Stimulated activated CD4-positive, alpha-beta T cell treated with anti-CD3 and anti-CD28 coated beads, TNF-alpha, amount 100 ng/mL, for 1 hour (primary cell): ENCODE measurements around the gene UHRF2.
"Not testable (repeated sequence)": the region's sequence is repeated elsewhere in the genome, so short reads cannot be mapped to it uniquely, and the experiment has no call there.

Experiments used
- DNase-seq, 3 donors: peaks; one replicate each; pipeline ENCODE4 v3.0.0-alpha.2; 2020; ENCODE audit warnings: low read depth in 3 of 3, low spot score in 1 of 3

Gene UHRF2

GRCh38 chr9:6426117-6426516 lies 13.1 kb downstream of the UHRF2 start:
- no peak for DNase-seq

GRCh38 chr9:6428940-6429889 lies 16.2 kb downstream of the UHRF2 start:
- no peak for DNase-seq

DNA sequence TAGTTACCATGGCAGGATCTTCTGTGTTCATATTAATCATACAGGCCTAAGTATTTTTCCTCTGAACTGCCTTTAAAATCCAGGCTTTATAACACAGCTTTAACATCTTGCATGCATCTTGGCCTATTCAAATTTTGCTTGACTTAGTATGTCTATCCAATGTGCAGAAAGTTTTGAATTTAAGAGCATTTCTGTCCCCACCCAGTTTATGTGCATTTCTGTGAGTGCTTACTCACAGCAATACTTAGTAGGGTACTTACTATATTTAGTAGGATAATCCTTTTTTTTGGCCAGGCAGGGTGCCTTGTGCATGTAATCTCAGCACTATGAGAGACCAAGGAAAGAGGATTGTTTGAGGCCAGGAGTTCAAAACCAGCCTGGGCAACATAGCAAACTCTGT lies 18.0 kb downstream of the UHRF2 start:
- DNase-seq = no peak

DNA sequence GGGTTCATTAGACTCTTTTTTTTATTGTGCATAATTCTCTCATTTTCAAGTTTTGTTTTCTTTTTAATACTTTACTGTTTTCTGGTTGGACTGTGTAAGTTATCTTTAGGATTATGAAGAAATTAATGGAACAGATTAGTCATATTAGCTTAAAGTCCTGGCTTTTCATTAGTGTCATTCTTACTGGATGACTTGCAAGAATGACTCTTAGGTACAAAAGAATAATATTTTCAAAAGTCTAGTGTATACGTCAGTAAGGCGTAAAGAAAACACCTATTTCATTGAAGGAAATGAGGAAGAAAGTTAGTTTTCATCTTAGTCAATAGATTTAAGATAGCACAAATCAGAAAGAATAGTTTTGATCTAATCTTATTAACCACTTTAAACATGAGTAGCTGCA lies 20.4 kb downstream of the UHRF2 start:
- DNase-seq = no peak

DNA sequence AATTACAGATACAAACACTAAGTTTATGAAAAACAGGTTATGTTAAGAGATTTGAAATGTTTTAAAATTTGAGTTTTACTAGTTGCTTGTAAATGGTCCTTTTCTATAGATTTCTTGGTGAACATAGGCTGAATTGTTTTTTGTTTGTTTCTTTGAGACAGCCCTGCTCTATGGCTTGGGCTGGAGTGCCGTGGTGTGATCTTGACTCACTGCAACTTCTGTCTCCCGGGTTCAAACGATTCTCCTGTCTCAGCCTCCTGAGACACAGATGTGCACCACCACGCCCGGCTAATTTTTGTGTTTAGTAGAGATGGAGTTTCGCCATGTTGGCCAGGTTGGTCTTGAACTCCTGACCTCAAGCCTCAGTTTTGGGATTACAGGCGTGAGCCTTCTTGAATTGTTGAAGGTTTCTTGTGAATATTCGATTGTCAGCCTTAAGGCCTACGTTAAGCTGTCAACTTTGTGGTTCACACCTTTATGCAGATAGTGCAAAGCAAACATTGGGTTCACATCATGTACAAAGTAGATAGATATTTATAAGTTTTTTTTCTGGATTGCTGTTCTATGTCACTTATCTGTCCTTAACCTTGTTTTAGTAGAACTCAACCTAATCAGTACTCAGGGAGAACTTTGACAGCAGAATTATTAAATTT lies 26.2 kb downstream of the UHRF2 start:
- no peak for DNase-seq

DNA sequence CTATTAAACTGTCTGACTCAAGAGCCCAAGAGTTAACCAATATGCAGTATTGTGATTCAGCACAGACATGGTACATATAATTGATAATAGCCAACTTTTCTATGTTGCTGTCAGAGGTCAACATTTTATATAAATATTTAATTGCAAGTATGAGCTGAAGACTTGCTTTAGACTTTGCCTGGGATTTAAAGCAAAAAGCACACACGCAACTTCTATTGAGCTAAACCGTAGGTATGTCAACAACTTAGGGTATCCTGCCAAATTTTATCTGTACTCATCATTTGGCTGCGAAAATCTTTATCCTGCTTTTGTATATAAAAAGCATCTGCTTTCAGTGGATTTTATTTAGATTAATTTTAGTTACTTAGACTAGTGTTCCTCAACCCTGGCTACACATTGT lies 27.4 kb downstream of the UHRF2 start:
- no peak for DNase-seq

GRCh38 chr9:6441269-6441668 lies 28.3 kb downstream of the UHRF2 start:
- no peak for DNase-seq

GRCh38 chr9:6443661-6444060 lies 30.7 kb downstream of the UHRF2 start:
- DNase-seq = no peak

- DNase-seq = no peak
Observed at GRCh38 chr9:6444128-6444527, 31.1 kb downstream of the UHRF2 start.

DNA sequence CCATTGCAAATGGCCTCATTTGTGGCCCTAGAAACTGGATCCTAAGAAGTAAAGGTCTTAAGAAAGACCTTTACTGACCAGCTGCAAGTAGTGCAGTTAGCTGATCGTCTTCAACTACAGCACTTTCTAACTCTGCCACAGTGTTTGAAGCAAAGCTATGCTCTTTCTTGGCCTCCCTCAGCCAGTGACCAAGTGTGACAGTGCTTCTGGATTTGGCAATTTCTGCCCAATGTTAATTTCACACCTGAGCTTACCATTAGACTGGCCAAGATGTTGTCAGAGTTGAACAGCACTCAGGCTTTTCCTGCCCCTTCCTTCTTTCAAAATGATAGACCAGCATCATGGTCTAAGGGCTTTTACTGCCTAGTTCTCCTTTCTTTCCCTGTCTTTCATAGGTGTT lies 36.1 kb downstream of the UHRF2 start:
- no peak for DNase-seq

- no peak for DNase-seq
Observed at GRCh38 chr9:6449645-6450044, 36.6 kb downstream of the UHRF2 start.

DNA sequence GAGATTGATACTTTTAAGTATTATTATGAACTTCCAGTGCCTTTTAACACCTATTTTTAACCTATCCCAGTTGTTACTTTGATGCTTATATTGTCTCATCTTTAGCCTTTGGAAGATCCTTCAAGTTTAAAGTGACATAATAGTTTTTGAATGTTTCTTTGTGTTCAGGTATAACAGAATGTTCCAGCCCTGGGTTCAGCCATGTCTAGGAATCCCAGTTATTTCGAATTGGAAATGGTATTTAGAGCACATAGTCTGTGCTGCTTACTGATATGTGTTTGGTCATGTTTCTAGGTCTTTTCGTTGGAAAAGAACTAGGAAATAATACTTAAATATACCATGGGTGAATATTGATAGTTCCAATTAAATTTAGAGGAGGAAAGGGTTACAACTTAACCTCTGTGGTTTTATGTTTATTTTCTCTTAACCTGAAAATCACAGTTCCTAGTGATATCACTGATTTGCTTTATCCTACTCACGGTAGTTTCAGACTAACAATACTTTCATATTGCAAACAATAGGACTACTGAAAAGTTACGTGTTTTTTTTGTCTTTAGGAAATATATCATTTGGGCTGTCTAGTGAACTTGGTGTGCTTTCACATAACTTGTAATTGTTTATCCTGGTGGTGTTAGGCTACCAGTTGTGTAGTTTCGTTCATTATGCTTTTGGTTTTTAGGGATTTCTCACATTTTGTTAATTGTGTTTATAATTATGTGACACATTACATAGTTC lies 37.8 kb downstream of the UHRF2 start:
- DNase-seq = no peak

GRCh38 chr9:6455292-6455691 lies 42.3 kb downstream of the UHRF2 start:
- not testable (repeated sequence) for DNase-seq

- DNase-seq = not testable (repeated sequence)
Observed at GRCh38 chr9:6458704-6459103, 45.7 kb downstream of the UHRF2 start.

DNA sequence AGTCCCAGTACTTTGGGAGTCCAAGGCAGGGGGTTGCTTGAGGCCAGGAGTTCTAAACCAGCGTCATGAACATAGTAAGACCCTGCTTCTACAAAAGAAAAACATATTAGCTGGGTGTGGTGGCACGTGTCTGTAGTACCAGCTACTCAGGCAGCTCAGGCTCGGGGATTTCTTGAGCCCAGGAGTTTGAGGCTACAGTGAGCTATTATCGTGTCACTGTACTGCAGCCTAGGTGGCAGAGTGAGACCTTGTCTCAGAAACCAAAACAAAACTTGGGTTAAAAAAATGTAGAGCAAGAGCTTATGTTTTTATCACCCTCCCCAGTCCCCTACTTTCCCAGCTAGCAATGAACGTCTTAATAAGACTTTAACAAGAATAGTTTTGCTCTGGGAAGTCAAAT lies 46.7 kb downstream of the UHRF2 start:
- DNase-seq = no peak

DNA sequence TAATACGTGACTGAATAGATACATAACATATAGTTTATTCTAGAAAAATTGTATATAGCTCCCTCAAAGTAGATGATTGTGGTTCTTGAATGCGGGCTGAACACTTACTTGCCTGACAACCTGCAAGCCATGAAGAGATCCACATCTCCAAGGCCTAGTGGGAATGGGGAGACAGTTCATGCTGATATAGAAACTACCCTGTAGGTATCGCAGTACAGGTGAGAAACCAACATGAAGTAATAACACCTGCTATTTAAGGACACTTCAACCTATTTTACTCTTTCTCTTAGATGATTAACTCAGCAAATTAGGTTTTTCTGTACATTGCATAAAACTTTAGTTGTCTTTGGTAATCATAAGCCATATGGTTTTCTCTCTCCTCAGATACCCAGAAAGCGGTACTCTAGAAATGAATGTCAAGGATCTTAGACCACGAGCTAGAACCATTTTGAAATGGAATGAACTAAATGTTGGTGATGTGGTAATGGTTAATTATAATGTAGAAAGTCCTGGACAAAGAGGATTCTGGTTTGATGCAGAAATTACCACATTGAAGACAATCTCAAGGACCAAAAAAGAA lies 47.3 kb downstream of the UHRF2 start:
- no peak for DNase-seq

DNA sequence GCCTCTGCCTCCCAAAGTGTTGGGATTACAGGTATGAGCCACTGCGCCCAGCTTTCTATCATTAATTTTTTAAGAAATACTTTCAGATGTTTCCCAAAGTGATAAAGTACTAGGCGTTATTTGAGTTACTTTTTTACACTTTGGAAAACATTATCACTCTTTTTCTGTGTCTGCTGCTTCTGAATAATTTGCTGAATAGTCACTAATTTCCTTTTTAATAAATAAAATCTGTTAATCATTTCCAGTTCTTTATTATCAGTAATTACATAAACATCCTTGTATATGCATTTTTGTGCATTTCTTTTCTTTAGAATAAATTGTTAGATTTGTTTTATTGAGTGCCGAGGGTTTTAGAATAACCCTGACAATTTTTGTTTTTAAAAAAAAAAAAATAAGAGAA lies 48.6 kb downstream of the UHRF2 start:
- DNase-seq = no peak

DNA sequence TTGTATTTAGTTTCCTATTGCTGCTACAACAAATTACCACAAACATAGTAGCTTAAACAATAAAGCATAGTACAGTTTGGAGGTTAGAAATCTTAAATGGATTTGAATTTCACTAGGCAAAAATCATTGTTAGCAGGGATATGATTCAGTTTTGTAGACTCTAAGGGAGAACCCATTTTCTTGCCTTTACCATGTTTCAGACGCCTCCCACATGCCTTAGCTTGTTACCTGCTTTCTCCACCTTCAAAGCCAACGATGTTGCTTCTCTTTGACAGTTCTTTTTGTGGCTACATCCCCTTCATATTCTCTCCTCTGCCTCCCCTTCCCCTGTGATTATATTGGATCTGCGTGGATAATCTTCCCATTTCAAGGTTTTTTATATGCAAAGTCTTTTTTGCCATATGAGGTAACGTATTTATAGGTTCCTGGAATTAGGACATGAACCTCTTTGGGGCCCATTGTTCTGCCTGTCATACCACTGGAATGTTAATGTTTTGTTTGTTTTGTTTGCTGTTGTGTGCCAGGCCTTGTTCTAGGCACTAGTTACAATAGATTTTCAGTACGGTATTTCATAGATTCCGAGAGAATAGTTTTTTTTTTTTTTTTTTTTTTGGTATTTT lies 54.1 kb downstream of the UHRF2 start:
- DNase-seq = no peak

DNA sequence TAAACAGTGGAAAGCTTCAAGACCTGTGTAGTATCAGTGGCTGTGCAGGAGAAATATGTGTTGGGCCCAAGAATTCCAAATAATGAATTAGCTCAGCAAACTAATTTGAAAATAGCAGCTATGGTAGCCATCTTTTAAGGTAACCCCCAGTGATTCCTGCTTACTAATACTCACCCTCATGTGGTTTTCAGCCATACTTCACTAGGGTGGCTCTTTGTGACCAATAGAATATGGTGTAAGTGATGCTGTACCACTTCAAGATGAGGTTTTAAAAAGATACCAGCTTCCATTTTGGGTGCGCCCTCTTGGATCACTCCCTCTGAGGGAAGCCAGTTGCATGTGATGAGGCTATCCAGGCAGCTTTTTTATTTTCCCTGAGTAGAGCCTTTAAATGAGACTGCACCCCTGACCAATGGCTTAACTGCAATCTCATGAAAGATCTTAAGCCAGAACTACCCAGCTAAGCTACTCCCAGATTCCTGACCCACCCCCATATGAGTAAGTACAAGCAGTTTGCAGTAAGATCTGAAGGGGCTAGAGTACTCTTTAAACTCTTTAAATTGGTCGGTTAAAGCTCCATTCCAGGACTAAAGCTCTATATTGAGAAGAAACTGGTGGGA lies 58.3 kb downstream of the UHRF2 start:
- DNase-seq = no peak

GRCh38 chr9:6473151-6473550 lies 60.2 kb downstream of the UHRF2 start:
- DNase-seq = no peak

DNA sequence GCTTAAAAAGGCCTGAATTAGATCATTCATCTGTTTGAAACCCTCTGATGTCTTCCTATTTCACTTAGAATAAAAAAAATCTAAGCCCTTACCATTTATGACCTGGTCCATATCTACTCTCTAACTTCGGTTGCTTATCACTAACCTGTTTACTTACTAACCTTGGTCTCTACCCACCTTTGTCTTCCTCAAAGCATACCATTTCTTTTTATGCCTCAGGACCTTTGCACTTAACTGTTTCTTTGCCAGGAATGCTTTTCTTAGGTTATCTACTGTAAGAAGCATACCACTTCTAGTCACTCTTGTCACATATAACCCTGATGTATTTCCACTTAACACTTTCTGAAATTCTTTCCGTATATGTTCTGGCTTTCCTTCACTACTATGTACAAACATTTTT lies 67.0 kb downstream of the UHRF2 start:
- DNase-seq = no peak
